ENCODE measurements around the gene SGK1. TPM values are rescaled to one million over a fixed set of nuclear protein-coding genes. Genes with fewer than 3 reads are reported as not detected.

The SGK1 gene
- total RNA-seq, 1 experiment from 2014 or later = 23.2 TPM

DNA sequence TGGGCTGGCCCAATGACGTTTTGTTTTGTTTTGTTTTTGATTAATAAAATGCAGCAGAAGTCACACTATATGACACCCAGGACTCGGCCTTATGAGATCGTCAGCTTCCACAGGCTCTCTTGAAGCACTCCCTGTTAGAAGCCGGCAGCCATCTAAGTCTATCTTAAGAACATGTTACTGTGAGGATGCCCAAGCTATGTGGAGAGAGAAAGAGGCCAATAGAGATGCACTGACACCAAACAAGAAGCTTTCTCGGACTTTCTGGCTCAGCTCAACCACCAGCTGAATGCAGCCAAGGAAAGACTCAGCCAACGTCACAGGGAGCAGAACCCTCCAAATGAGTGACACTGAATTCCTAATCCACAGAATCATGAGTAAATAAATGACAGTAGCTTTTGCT, 14.0 kb downstream of the SGK1 start (continued):
- TF ChIP-seq MAX (CRISPR knock-in tag; IDR thresholded peaks at IDR 0.05) (no peak), IRF2 (CRISPR knock-in tag; IDR thresholded peaks at IDR 0.05; ENCODE audit: borderline replicate concordance, low read depth) (no peak), HMGA2 (CRISPR knock-in tag; IDR thresholded peaks at IDR 0.05) (no peak), ZNF281 (CRISPR knock-in tag; IDR thresholded peaks at IDR 0.05) (no peak), MYBL2 (CRISPR knock-in tag; IDR thresholded peaks at IDR 0.05) (no peak), ZNF425 (CRISPR knock-in tag; conservative IDR thresholded peaks at IDR 0.05) (no peak), ZNF263 (CRISPR knock-in tag; IDR thresholded peaks at IDR 0.05; ENCODE audit: low read depth) (no peak), FOXJ3 (CRISPR knock-in tag; IDR thresholded peaks at IDR 0.05; ENCODE audit: borderline replicate concordance) (no peak), GTF2I (CRISPR knock-in tag; conservative IDR thresholded peaks at IDR 0.05) (no peak)
- TF ChIP-seq, protein P1, sequence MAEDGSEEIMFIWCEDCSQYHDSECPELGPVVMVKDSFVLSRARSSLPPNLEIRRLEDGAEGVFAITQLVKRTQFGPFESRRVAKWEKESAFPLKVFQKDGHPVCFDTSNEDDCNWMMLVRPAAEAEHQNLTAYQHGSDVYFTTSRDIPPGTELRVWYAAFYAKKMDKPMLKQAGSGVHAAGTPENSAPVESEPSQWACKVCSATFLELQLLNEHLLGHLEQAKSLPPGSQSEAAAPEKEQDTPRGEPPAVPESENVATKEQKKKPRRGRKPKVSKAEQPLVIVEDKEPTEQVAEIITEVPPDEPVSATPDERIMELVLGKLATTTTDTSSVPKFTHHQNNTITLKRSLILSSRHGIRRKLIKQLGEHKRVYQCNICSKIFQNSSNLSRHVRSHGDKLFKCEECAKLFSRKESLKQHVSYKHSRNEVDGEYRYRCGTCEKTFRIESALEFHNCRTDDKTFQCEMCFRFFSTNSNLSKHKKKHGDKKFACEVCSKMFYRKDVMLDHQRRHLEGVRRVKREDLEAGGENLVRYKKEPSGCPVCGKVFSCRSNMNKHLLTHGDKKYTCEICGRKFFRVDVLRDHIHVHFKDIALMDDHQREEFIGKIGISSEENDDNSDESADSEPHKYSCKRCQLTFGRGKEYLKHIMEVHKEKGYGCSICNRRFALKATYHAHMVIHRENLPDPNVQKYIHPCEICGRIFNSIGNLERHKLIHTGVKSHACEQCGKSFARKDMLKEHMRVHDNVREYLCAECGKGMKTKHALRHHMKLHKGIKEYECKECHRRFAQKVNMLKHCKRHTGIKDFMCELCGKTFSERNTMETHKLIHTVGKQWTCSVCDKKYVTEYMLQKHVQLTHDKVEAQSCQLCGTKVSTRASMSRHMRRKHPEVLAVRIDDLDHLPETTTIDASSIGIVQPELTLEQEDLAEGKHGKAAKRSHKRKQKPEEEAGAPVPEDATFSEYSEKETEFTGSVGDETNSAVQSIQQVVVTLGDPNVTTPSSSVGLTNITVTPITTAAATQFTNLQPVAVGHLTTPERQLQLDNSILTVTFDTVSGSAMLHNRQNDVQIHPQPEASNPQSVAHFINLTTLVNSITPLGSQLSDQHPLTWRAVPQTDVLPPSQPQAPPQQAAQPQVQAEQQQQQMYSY (CRISPR knock-in tag; IDR thresholded peaks at IDR 0.05) = no peak
- TF ChIP-seq, protein P2, sequence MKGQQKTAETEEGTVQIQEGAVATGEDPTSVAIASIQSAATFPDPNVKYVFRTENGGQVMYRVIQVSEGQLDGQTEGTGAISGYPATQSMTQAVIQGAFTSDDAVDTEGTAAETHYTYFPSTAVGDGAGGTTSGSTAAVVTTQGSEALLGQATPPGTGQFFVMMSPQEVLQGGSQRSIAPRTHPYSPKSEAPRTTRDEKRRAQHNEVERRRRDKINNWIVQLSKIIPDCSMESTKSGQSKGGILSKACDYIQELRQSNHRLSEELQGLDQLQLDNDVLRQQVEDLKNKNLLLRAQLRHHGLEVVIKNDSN (CRISPR knock-in tag; IDR thresholded peaks at IDR 0.05) = no peak

GRCh38 chr6:134299236-134299635, 18.7 kb downstream of the SGK1 start:
- ChIA-PET POLR2A (interaction anchor here (0.8 kb wide), 1 partner anchor 88 kb away, joined by 4 read pairs; no protein-coding TSS in a partner anchor), CTCF (no interaction called here)
- ATAC-seq = no peak
- Mint-ChIP-seq H3K4me1 (no peaks in the 10 kb centered on the region), H3K4me3 (no peak overlapping the region), H3K27ac (no peak overlapping the region), H3K27me3 (ENCODE audit: low read depth) (no peaks in the 10 kb centered on the region), H3K9me3 (0 out of 2 replicates have a peak, but pooled peaks cover 3% of the 10 kb centered on the region), H3K36me3 (no peaks in the 10 kb centered on the region)
- DNase-seq (ENCODE audit: low spot score) = no peak
- no peak for TF ChIP-seq ELF4 (CRISPR knock-in tag; IDR thresholded peaks at IDR 0.05; ENCODE audit: low read depth)
- TF ChIP-seq ZNF671 (CRISPR knock-in tag; IDR thresholded peaks at IDR 0.05) = no peak

- H3K27ac Mint-ChIP-seq = no peak overlapping the region
- no peak overlapping the region for H3K4me3 Mint-ChIP-seq
- CTCF ChIA-PET = interaction anchor here (0.6 to 1.7 kb wide), 3 partner anchors 21 to 141 kb away, joined by 3 to 7 read pairs (median 3); partner anchors contain the start of gene SGK1
- TF ChIP-seq GABPB1 (CRISPR knock-in tag; IDR thresholded peaks at IDR 0.05) (no peak), GRHL2 (CRISPR knock-in tag; IDR thresholded peaks at IDR 0.05; ENCODE audit: insufficient replicate concordance, severe bottlenecking) (no peak), NFATC4 (CRISPR knock-in tag; IDR thresholded peaks at IDR 0.05) (no peak), TEAD4 (CRISPR knock-in tag; IDR thresholded peaks at IDR 0.05) (no peak), NFYB (CRISPR knock-in tag; conservative IDR thresholded peaks at IDR 0.05; ENCODE audit: low read depth) (no peak), JAZF1 (CRISPR knock-in tag; IDR thresholded peaks at IDR 0.05) (no peak)
- TF ChIP-seq, protein P3, sequence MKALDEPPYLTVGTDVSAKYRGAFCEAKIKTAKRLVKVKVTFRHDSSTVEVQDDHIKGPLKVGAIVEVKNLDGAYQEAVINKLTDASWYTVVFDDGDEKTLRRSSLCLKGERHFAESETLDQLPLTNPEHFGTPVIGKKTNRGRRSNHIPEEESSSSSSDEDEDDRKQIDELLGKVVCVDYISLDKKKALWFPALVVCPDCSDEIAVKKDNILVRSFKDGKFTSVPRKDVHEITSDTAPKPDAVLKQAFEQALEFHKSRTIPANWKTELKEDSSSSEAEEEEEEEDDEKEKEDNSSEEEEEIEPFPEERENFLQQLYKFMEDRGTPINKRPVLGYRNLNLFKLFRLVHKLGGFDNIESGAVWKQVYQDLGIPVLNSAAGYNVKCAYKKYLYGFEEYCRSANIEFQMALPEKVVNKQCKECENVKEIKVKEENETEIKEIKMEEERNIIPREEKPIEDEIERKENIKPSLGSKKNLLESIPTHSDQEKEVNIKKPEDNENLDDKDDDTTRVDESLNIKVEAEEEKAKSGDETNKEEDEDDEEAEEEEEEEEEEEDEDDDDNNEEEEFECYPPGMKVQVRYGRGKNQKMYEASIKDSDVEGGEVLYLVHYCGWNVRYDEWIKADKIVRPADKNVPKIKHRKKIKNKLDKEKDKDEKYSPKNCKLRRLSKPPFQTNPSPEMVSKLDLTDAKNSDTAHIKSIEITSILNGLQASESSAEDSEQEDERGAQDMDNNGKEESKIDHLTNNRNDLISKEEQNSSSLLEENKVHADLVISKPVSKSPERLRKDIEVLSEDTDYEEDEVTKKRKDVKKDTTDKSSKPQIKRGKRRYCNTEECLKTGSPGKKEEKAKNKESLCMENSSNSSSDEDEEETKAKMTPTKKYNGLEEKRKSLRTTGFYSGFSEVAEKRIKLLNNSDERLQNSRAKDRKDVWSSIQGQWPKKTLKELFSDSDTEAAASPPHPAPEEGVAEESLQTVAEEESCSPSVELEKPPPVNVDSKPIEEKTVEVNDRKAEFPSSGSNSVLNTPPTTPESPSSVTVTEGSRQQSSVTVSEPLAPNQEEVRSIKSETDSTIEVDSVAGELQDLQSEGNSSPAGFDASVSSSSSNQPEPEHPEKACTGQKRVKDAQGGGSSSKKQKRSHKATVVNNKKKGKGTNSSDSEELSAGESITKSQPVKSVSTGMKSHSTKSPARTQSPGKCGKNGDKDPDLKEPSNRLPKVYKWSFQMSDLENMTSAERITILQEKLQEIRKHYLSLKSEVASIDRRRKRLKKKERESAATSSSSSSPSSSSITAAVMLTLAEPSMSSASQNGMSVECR (CRISPR knock-in tag; IDR thresholded peaks at IDR 0.05; ENCODE audit: borderline replicate concordance) = no peak
Measured at GRCh38 chr6:134296762-134297161, 21.1 kb downstream of the SGK1 start.

More at GRCh38 chr6:134296762-134297161, 21.1 kb downstream of the SGK1 start:
- 0 out of 2 replicates have a peak, but pooled peaks cover 3% of the 10 kb centered on the region for H3K9me3 Mint-ChIP-seq
- no peaks in the 10 kb centered on the region for H3K4me1 Mint-ChIP-seq
- no peaks in the 10 kb centered on the region for H3K27me3 Mint-ChIP-seq (ENCODE audit: low read depth)
- H3K36me3 Mint-ChIP-seq = no peaks in the 10 kb centered on the region
- DNase-seq (ENCODE audit: low spot score) = no peak
- POLR2A ChIA-PET = no interaction called here
- ATAC-seq = no peak
